H1 (cell line): Measurements from ENCODE around the gene AIFM1.

Experiments used
- BCL11A ChIP-seq, 2 experiments: IDR thresholded peaks; one replicate each; pipeline ENCODE4 v1.6.1; 2011; ENCODE audit warnings: low read depth in 2 of 2, low read length in 2 of 2, mild to moderate bottlenecking in 2 of 2
- CBX8 ChIP-seq: fragments of 300-800, 300-1000 bp; sonication (generic); IDR thresholded peaks from 2 replicates; pipeline ENCODE4 v1.7.1; 2016; ENCODE audit warnings: low read depth, low read length, borderline replicate concordance
- POLR2A ChIP-seq, 2 experiments: IDR thresholded peaks; 1 replicate in 1 of 2; 2 replicates in 1 of 2; pipeline ENCODE4 v1.6.1; 2011; ENCODE audit warnings: low read depth in 2 of 2, low read length in 2 of 2, mild to moderate bottlenecking in 2 of 2; ENCODE audit errors: control extremely low read depth in 1 of 2

DNA sequence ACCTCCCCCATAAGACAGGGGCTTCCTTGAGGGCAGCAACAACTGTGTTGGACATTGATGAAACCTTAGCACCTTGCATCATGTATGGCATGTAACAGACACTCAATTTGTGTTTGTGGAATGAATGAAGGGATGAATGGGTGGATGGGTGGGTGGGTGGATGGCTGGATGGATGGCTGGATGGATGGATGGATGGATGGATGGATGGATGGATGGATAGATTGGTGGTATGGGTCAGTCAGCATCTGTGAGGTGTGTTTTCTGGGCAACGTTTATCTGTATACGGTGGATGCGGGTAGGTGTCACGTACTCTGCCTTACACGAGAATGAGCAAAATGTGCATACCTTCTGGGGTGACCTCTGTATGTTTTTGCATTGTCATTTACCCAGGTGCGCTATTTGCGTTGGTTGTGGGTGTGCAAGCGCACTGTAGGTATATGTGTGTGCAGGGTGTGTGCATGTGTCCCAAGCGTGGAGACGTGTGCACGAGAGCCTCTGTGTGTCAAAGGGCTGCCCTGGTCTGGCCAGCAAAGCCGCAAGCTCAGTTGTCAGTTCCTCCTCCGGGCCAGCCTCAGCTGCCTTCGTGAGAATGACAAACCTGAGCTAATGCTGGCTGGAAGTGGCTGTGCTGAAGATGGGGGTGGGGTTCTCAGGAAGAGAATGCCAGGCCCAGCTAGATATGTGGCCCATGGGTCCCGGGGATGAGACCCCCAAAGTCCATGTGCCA is 81.8 kb downstream of the AIFM1 start:
- TF ChIP-seq POLR2A (IDR thresholded peaks at IDR 0.05; ENCODE audit: control extremely low read depth in 1 of 2, low read depth in 2 of 2, low read length in 2 of 2) (no peak), BCL11A (IDR thresholded peaks at IDR 0.05; ENCODE audit: low read depth in 2 of 2, low read length in 2 of 2) (no peak), CBX8 (no peak)
